HCT116 (cell line): ENCODE data around the gene CHN1.

ENCODE experiments used
- CTCF ChIP-seq, 3 experiments: fragments of 200-600 bp in 1 of 3; sonication (generic) in 1 of 3; IDR thresholded peaks in 2 of 3; conservative IDR thresholded peaks in 1 of 3; 2 replicates each; pipeline ENCODE4 v1.5.1; 2012 to 2017; ENCODE audit warnings: low read depth in 2 of 3, low read length in 2 of 3, antibody characterized with exemption in 1 of 3, borderline replicate concordance in 1 of 3, control low read depth in 1 of 3, mild to moderate bottlenecking in 1 of 3, mixed read lengths in 1 of 3, mixed run types in 1 of 3, moderate library complexity in 1 of 3; ENCODE audit not compliant: insufficient read depth in 1 of 3
- EZH2 ChIP-seq: fragments of 200-600 bp; sonication (generic); IDR thresholded peaks from 2 replicates; pipeline ENCODE4 v1.6.1; 2017; ENCODE audit warnings: antibody characterized with exemption, mixed run types
- JUND ChIP-seq: IDR thresholded peaks from 2 replicates; pipeline ENCODE4 v1.6.1; 2012
- POLR2A ChIP-seq: IDR thresholded peaks from 2 replicates; pipeline ENCODE4 v1.7.0; 2011; ENCODE audit warnings: borderline replicate concordance; ENCODE audit not compliant: insufficient read depth, insufficient read length; ENCODE audit errors: extremely low read depth
- POLR2AphosphoS5 ChIP-seq: IDR thresholded peaks from 2 replicates; pipeline ENCODE4 v1.6.1; 2011; ENCODE audit warnings: mild to moderate bottlenecking, low read depth, low read length, moderate library complexity

GRCh38 chr2:174779361-174779928, 225.7 kb downstream of the CHN1 start:
- no peak for TF ChIP-seq CTCF (IDR thresholded peaks at IDR 0.05 in 2 of 3, conservative IDR thresholded peaks at IDR 0.05 in 1 of 3; ENCODE audit: borderline replicate concordance in 1 of 3, insufficient read depth in 1 of 3, low read depth in 2 of 3, low read length in 2 of 3)
- no peak for TF ChIP-seq POLR2AphosphoS5
- TF ChIP-seq EZH2 = no peak
- TF ChIP-seq JUND = no peak
- TF ChIP-seq POLR2A = no peak
